ENCODE measurements around the gene ALG9.

ALG9 gene

GRCh38 chr11:111762981-111763643, 108.3 kb downstream of the ALG9 start:
- peak in 1 of 2 experiments; percentile 11 for DNase-seq

DNA sequence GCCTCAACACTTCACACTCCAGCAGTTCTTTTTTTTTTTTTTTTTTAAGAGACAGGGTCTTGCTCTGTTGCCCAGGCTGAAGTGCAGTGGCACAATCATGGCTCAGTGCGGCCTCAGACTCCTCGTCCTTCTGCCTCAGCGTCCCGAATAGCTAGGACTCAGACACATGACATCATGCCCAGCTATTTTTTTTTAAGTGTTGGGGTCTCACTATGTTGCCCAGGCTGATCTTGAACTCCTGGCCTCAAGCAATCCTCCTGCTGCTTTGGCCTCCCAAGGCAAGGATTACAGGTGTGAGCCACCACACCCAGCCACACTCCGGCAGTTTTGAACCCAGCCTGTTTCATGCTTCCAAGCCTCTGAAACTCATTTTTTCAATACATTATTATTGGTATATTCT, 108.9 kb downstream of the ALG9 start:
- no peak for DNase-seq

DNA sequence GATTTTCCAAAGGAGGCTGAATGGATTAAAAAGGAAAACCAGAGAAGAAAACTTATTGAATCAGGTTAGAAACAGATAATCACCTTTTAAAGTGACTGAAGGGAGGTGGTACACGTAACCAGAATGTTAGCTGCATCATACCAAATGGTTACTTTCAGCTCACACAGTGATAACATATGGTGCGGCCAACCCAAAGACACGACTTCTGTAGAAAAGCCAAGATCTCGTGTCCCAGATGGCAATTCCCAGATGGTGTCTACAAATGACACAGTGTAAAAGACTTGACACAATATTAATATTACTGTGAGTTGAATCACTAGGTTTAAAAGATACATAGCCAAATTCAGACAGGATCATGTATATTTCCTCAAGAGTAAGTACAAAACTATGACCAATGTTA, 110.3 kb downstream of the ALG9 start:
- peak; percentile 50 to 67 for DNase-seq

DNA sequence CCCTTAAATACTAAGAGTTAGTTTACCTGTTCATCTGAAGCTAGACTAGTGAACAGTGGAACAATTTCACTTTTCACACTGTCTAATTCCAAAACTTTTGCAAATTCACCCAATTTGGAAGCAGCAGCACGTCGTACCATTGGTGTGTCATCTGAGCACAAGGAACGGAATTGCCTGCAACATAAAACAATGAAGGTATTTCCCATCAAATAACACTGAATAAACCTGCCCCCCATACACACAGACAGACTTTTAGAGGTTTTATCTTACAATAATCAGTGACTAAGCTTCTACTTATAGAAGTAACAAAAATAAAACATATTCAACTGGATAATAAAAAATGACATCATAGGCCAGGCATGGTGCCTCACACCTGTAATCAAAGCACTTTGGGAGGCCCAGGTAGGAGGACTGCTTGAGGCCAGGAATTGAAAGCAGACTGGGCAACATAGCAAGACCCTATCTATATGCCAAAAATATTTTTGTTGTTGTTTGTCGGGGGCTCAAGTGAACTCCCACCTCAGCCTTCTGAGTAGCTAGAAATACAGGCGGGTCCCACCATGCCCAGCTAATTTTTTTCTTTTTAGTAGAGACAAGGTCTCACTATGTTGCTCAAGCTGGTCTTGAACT, 111.5 kb downstream of the ALG9 start:
- DNase-seq: no peak

- no peak for DNase-seq
These were observed 112.0 kb downstream of the ALG9 start for GRCh38 chr11:111759376-111759775.

DNA sequence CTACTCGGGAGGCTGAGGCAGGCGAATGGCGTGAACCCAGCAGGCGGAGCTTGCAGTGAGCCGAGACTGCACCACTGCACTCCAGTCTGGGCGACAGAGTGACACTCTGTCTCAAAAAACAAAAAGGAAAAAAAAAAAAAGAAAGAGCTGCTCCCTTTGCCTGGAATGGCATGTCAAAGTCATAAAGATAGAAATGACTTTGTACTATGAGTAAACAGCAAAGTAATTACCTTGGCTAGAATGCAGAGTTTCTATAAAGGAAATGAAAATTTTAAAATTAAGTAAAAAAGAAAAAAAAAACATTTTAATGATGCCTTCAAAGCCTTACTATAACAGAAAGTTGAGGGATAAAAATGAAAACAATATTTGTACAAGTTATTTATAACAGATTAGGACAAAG, 115.3 kb downstream of the ALG9 start:
- DNase-seq: no peak

DNA sequence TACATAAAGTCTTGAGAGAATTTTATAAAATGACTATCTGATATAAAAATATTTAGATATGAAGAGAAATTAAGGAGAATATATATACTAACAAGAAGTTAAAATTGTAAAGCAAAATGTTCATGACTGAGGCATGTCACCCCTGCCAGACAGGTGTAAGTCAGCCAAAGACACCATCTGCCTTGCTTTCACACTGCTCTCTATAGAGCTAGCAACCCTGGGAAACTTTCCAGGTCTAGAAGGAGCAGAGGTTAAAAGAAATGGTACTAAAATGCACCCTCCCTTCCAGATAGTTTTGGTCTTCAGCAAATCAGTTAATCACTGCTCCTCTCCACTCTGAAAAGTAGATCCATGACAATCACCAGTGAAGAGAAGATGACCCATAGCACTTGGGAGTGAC, 121.7 kb downstream of the ALG9 start:
- DNase-seq: peak; percentile 40 to 75

DNA sequence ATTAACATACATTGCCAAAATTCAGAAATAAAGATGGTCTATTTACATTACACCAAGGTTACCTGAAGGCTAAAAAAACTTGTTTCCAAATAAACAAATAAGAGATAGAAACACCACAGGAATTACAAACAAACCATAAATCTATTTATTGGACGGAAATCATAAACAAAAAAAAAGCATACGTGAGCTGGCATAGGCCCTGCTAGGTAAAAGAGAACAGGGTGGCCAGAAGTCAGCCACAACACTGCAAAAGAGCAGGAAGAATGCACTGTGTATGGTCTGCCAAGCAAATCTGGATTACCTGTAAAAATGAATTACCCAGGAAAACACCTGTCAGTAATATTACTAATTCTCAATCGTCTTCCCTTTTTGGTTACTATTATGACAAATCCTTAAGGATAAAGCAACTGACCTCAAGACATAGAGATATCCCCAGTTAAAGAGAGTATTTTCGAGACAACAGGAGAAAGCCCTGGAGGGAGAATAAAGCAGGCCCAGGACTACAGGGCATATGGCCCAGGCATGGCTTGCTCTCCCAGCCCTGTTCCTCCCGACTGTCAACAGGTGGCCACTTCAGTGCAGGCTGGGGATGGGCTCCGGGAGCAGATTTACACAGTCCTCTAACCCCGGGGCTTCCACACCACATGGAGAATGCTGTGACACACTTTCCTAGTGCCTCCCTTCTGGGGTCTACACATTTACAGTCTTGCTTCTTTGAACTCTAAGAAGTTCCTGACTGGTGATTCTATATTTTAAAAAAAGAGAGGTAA, 123.2 kb downstream of the ALG9 start:
- DNase-seq: no peak

GRCh38 chr11:111745719-111746504, 125.5 kb downstream of the ALG9 start:
- no peak for DNase-seq

DNA sequence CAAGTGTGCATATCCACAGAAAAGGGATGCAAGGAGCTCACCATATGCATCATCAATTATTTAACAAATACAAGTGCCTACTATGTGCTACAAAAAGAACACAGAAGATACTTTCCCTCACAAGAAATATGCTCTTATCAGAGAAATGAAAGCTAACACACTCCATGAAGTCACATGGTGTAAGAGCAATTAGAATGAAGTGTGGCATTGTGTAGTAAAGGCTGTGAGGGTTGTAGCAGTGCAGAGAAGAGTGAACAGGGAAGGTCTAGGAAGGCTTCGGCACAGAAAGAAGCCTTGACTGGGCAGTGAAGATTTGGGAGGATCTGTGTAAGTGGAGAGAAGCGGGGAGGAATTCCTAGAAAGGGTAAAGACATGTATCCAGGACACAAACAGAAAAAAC, 127.7 kb downstream of the ALG9 start:
- no peak for DNase-seq

- no peak for DNase-seq
These were observed 129.6 kb downstream of the ALG9 start for GRCh38 chr11:111741751-111742150.

DNA sequence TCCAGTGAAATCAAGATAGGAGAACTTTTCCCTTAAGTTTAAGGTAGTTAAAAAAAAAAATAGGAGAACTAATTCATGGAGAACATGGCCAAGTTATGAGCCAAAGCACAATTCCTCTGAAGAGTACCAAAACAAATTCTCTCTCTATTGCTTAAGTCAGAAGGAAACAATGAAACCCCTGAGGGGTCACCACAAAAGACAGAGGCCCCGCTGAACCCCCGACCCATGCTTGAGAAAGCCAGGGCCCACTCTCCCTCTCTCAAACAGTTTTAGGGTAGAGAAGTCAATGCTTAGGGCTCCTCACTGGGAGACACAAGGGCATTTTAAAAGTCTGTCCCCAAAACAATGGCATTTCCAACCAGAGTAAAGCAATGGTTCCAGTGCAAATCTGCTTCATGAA, 132.1 kb downstream of the ALG9 start:
- no peak for DNase-seq

GRCh38 chr11:111737444-111738210, 133.8 kb downstream of the ALG9 start:
- no peak for DNase-seq

DNA sequence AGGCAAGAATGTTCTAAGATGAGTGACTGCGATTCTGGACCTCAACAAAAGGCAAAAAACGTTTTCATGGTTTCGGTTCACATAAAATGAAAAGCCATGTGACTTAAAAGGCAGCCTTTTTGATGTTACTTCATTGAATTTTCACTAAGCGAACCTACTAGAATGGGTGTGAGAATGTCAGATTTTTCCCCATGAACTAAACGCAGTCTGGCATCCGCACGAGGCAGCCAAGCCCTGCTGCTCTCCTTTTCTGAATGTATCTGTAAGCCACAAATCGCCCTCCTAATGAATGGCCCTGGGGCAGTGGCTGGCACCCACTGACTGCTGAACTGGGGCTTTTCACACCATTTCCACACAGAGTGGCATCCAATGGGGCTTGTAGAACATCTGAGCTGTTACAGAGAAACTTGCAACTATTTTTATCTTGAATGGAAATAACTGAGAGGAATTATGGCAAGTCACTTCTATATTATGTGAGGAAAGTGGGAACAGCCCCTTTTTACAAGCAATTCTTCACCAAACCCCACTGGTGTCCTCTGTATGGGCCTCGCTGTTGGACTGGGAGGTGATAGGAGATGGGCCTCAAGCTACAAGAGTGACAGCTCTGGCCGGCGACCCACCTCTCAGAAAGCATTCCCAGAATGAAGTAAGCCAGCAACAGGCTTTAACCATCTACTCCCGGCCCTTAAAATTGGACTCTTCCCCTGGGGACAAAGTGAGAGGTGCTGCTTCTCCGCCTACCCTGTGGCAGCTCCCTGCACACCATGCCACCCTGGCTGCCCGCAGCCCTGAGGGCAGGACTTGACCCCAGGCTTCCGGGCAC, 134.5 kb downstream of the ALG9 start:
- no peak for DNase-seq

Measured in cerebellar nuclear complex (tissue), 1 donor.